A549 (cell line): ENCODE results near the gene TMEM272.
A peak's percentile ranks its signal among the peaks of the same experiment; 100 is the strongest.

Source experiments
- CEBPB ChIP-seq, 2 experiments: fragments of >200 bp in 1 of 2; sonication (Bioruptor Twin) in 1 of 2; formaldehyde crosslinking in 1 of 2; IDR thresholded peaks; 2 replicates each; pipeline ENCODE4 v1.6.1; 2012 to 2016
- CHD2 ChIP-seq: fragments of 150-350 bp; IDR thresholded peaks from 2 replicates; pipeline ENCODE4 v1.6.1; 2014; ENCODE audit warnings: low read length; ENCODE audit not compliant: partially characterized antibody
- EP300 ChIP-seq, 2 experiments: fragments of >200 bp; sonication (Bioruptor Twin); formaldehyde crosslinking; IDR thresholded peaks; 2 replicates in 1 of 2; 3 replicates in 1 of 2; pipeline ENCODE4 v1.6.1; 2016 to 2017
- HMGXB4 ChIP-seq: fragments of 250-450 bp; sonication (Bioruptor Pico); IDR thresholded peaks from 2 replicates; pipeline ENCODE4 v1.5.0; 2021; ENCODE audit warnings: mild to moderate bottlenecking, moderate library complexity, borderline replicate concordance
- KDM5A ChIP-seq: fragments of 200-600 bp; sonication (generic); IDR thresholded peaks from 2 replicates; pipeline ENCODE4 v1.6.1; 2016; ENCODE audit warnings: antibody characterized with exemption, mild to moderate bottlenecking
- MAX ChIP-seq: IDR thresholded peaks from 2 replicates; pipeline ENCODE4 v1.6.1; 2012
- RAD21 ChIP-seq, 2 experiments: fragments of >200 bp in 1 of 2; sonication (Bioruptor Twin) in 1 of 2; formaldehyde crosslinking in 1 of 2; IDR thresholded peaks in 1 of 2; conservative IDR thresholded peaks in 1 of 2; 2 replicates in 1 of 2; 3 replicates in 1 of 2; pipeline ENCODE4 v1.6.1; 2012 to 2018; ENCODE audit warnings: inconsistent platforms in 1 of 2
- RCOR1 ChIP-seq: fragments of 150-350 bp; IDR thresholded peaks from 2 replicates; pipeline ENCODE4 v1.6.1; 2014; ENCODE audit warnings: antibody characterized with exemption, low read length, low read depth
- RNF2 ChIP-seq: fragments of 200-600 bp; sonication (generic); IDR thresholded peaks from 2 replicates; pipeline ENCODE4 v1.6.1; 2016; ENCODE audit warnings: low read depth, mild to moderate bottlenecking, antibody characterized with exemption, moderate library complexity, borderline replicate concordance
- SREBF2 ChIP-seq: fragments of 450-650 bp; IDR thresholded peaks from 2 replicates; pipeline ENCODE4 v1.6.1; 2014; ENCODE audit warnings: mild to moderate bottlenecking, moderate library complexity
- TP53 ChIP-seq: fragments of 250-450 bp; sonication (Bioruptor Pico); IDR thresholded peaks from 2 replicates; pipeline ENCODE4 v1.5.0; 2021; ENCODE audit warnings: mild to moderate bottlenecking, moderate library complexity
- TF ChIP-seq, protein P1 (sequence below): fragments of >200 bp; sonication (Bioruptor Twin); formaldehyde crosslinking; IDR thresholded peaks from 3 replicates; pipeline ENCODE4 v1.5.1; 2016

DNA sequence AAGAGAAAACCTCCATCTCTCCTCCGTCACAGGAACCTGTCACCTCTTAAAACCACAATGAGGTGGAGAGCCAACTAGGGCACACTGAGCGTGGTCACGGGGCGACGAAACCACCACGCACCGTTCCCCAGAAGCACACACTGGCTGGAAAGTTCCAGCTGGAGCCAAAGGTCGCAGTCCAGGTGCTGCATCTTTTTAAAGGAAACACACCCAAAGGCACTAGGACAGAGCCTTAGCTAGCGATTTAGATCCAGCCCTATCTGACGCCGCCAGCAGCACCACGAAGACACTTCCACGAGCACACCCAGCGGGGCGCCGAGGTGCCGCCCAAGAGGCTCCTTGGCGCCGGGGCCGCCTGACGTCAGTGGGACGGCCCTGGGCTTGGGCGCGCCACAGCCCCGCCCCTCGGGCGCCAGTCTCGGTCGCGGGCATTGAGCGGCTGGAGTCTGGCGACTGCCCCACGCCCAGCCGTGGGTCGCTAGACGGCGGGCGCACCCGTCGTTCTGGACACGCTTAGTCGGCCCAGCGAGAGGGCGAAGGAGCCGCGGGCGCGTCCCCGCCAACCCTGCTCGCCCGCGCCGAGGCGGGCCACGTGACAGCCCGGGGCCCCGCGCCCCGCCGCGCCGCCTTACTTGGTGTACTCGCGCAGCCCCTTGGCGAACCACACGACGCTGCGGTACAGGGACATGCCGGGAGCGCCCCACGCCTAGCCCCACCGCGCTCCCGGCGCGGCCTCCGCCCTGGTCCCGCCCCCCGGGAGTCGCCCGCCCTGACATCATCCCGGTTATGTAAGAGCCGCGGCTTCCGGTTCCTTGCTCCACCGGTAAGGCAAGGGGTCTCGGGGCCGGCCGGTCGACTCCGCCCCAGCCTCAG lies 41.3 kb downstream of the TMEM272 start, which contains the start of gene DHRS12:
- no peak for TF ChIP-seq EP300 (IDR thresholded peaks at IDR 0.05)
- TF ChIP-seq, protein P1, sequence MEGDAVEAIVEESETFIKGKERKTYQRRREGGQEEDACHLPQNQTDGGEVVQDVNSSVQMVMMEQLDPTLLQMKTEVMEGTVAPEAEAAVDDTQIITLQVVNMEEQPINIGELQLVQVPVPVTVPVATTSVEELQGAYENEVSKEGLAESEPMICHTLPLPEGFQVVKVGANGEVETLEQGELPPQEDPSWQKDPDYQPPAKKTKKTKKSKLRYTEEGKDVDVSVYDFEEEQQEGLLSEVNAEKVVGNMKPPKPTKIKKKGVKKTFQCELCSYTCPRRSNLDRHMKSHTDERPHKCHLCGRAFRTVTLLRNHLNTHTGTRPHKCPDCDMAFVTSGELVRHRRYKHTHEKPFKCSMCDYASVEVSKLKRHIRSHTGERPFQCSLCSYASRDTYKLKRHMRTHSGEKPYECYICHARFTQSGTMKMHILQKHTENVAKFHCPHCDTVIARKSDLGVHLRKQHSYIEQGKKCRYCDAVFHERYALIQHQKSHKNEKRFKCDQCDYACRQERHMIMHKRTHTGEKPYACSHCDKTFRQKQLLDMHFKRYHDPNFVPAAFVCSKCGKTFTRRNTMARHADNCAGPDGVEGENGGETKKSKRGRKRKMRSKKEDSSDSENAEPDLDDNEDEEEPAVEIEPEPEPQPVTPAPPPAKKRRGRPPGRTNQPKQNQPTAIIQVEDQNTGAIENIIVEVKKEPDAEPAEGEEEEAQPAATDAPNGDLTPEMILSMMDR = no peak
- no peak for TF ChIP-seq RAD21 (conservative IDR thresholded peaks at IDR 0.05 in 1 of 2, IDR thresholded peaks at IDR 0.05 in 1 of 2)
- peak; percentile 34 to 68; a peak in 2 of 4 replicates for TF ChIP-seq CEBPB (IDR thresholded peaks at IDR 0.05)
- TF ChIP-seq RCOR1 = no peak
- peak; percentile 33; the same call in 1 of the 2 replicates for TF ChIP-seq TP53 (CRISPR knock-in tag)
- no peak for TF ChIP-seq KDM5A
- no peak for TF ChIP-seq CHD2
- TF ChIP-seq HMGXB4 (CRISPR knock-in tag) = no peak
- TF ChIP-seq MAX = peak; percentile 83
- no peak for TF ChIP-seq SREBF2
- no peak for TF ChIP-seq RNF2
